ENCODE data around the gene MOB3A.

MOB3A gene

DNA sequence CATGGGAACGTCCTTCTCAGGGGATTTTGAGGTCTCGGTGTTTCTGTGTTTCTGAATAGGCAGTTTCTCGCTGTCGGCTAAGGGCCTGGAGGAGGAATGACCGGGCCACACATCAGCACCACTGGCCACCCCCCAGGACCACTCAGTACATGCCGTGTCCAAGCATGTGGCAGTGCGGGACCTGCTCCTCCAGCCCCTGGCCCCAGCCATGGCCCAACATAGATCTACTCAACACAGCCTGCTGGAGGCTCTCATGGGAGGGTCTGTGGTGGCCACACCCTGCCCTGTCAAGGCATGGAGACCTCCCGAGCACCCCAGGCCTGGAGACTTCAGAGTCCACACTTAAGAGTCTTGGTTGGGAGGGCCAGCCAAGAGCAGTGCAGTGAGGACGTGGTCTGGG, 18.1 kb upstream of the MOB3A start:
- TF ChIP-seq RARB (CRISPR knock-in tag; IDR thresholded peaks at IDR 0.05) (no peak), BACH2 (CRISPR knock-in tag; IDR thresholded peaks at IDR 0.05; ENCODE audit: borderline replicate concordance) (no peak), SNAI2 (CRISPR knock-in tag; IDR thresholded peaks at IDR 0.05) (no peak), ZNF565 (CRISPR knock-in tag; conservative IDR thresholded peaks at IDR 0.05; ENCODE audit: low read depth) (no peak), ZNF70 (CRISPR knock-in tag; IDR thresholded peaks at IDR 0.05) (no peak), PPARA (CRISPR knock-in tag; IDR thresholded peaks at IDR 0.05; ENCODE audit: borderline replicate concordance) (no peak), OSR1 (CRISPR knock-in tag; IDR thresholded peaks at IDR 0.05) (no peak), TOX (CRISPR knock-in tag; IDR thresholded peaks at IDR 0.05; ENCODE audit: borderline replicate concordance) (no peak), TCF4 (CRISPR knock-in tag; IDR thresholded peaks at IDR 0.05; ENCODE audit: borderline replicate concordance) (no peak), CSRNP3 (CRISPR knock-in tag; IDR thresholded peaks at IDR 0.05) (no peak), ZNF8 (CRISPR knock-in tag; IDR thresholded peaks at IDR 0.05) (no peak), ARNTL (CRISPR knock-in tag; IDR thresholded peaks at IDR 0.05; ENCODE audit: borderline replicate concordance, low read depth) (no peak), ZFP30 (CRISPR knock-in tag; IDR thresholded peaks at IDR 0.05) (no peak), CREB5 (CRISPR knock-in tag; IDR thresholded peaks at IDR 0.05; ENCODE audit: low read depth) (no peak), ESRRG (CRISPR knock-in tag; IDR thresholded peaks at IDR 0.05) (no peak), CSDC2 (CRISPR knock-in tag; IDR thresholded peaks at IDR 0.05) (no peak)
- TF ChIP-seq, protein P1, sequence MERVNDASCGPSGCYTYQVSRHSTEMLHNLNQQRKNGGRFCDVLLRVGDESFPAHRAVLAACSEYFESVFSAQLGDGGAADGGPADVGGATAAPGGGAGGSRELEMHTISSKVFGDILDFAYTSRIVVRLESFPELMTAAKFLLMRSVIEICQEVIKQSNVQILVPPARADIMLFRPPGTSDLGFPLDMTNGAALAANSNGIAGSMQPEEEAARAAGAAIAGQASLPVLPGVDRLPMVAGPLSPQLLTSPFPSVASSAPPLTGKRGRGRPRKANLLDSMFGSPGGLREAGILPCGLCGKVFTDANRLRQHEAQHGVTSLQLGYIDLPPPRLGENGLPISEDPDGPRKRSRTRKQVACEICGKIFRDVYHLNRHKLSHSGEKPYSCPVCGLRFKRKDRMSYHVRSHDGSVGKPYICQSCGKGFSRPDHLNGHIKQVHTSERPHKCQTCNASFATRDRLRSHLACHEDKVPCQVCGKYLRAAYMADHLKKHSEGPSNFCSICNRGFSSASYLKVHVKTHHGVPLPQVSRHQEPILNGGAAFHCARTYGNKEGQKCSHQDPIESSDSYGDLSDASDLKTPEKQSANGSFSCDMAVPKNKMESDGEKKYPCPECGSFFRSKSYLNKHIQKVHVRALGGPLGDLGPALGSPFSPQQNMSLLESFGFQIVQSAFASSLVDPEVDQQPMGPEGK (CRISPR knock-in tag; IDR thresholded peaks at IDR 0.05; ENCODE audit: borderline replicate concordance), result no peak
- TF ChIP-seq, protein P2, sequence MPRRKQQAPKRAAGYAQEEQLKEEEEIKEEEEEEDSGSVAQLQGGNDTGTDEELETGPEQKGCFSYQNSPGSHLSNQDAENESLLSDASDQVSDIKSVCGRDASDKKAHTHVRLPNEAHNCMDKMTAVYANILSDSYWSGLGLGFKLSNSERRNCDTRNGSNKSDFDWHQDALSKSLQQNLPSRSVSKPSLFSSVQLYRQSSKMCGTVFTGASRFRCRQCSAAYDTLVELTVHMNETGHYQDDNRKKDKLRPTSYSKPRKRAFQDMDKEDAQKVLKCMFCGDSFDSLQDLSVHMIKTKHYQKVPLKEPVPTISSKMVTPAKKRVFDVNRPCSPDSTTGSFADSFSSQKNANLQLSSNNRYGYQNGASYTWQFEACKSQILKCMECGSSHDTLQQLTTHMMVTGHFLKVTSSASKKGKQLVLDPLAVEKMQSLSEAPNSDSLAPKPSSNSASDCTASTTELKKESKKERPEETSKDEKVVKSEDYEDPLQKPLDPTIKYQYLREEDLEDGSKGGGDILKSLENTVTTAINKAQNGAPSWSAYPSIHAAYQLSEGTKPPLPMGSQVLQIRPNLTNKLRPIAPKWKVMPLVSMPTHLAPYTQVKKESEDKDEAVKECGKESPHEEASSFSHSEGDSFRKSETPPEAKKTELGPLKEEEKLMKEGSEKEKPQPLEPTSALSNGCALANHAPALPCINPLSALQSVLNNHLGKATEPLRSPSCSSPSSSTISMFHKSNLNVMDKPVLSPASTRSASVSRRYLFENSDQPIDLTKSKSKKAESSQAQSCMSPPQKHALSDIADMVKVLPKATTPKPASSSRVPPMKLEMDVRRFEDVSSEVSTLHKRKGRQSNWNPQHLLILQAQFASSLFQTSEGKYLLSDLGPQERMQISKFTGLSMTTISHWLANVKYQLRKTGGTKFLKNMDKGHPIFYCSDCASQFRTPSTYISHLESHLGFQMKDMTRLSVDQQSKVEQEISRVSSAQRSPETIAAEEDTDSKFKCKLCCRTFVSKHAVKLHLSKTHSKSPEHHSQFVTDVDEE (CRISPR knock-in tag; IDR thresholded peaks at IDR 0.05), result no peak
- no peak for ATAC-seq

- no peak for ATAC-seq
- no peak for TF ChIP-seq ZNF70 (CRISPR knock-in tag; IDR thresholded peaks at IDR 0.05)
- TF ChIP-seq CSDC2 (CRISPR knock-in tag; IDR thresholded peaks at IDR 0.05), result no peak
- no peak for TF ChIP-seq ZFP3 (CRISPR knock-in tag; IDR thresholded peaks at IDR 0.05)
- TF ChIP-seq CREB5 (CRISPR knock-in tag; IDR thresholded peaks at IDR 0.05; ENCODE audit: low read depth), result no peak
- no peak for TF ChIP-seq OSR1 (CRISPR knock-in tag; IDR thresholded peaks at IDR 0.05)
- no peak for TF ChIP-seq RARB (CRISPR knock-in tag; IDR thresholded peaks at IDR 0.05)
- no peak for TF ChIP-seq PPARA (CRISPR knock-in tag; IDR thresholded peaks at IDR 0.05; ENCODE audit: borderline replicate concordance)
- no peak for TF ChIP-seq ZC3H10 (CRISPR knock-in tag; IDR thresholded peaks at IDR 0.05)
- no peak for TF ChIP-seq TCF4 (CRISPR knock-in tag; IDR thresholded peaks at IDR 0.05; ENCODE audit: borderline replicate concordance)
- no peak for TF ChIP-seq SNAI2 (CRISPR knock-in tag; IDR thresholded peaks at IDR 0.05)
- TF ChIP-seq ESRRG (CRISPR knock-in tag; IDR thresholded peaks at IDR 0.05), result no peak
Observed at GRCh38 chr19:2113439-2114211, 17.5 kb upstream of the MOB3A start.

All from SK-N-SH treated with all-trans-retinoic acid at 6 μM for 48 hours (cell line).